DOHH2 (cell line): ENCODE measurements around the gene TREML4.

ENCODE experiments used
- CTCF ChIP-seq: fragments of 200-600 bp; sonication (generic); IDR thresholded peaks from one replicate; pipeline ENCODE4 v1.5.1; 2014; ENCODE audit warnings: antibody characterized with exemption, mild to moderate bottlenecking, low read depth, low read length; ENCODE audit not compliant: poor library complexity, severe bottlenecking
- EZH2phosphoT487 ChIP-seq: fragments of 200-600 bp; sonication (generic); IDR thresholded peaks from 2 replicates; pipeline ENCODE4 v1.6.1; 2017; ENCODE audit warnings: borderline replicate concordance, mild to moderate bottlenecking, antibody characterized with exemption, low read length, moderate library complexity, mixed read lengths

- TF ChIP-seq CTCF = no peak
- no peak for TF ChIP-seq EZH2phosphoT487
Measured at GRCh38 chr6:41258196-41258493, 30.0 kb downstream of the TREML4 start.
